Activated naive CD4-positive, alpha-beta T cell treated with anti-CD3 and anti-CD28 coated beads for 36 hours (primary cell): ENCODE data around the gene PCK2. TPM values are rescaled to one million over a fixed set of nuclear protein-coding genes. Genes with fewer than 3 reads are reported as not detected.
"Not testable (repeated sequence)": the region's sequence is repeated elsewhere in the genome, so short reads cannot be mapped to it uniquely, and the experiment has no call there.

ENCODE experiments used
- CTCF ChIA-PET: fragments of 350-600 bp; sonication (Branson Sonifier 250); formaldehyde crosslinking; loops from one replicate; lab custom pipeline; 2021; ENCODE audit warnings: antibody characterized with exemption; lab: Charles Lee
- DNase-seq: peaks from one replicate; pipeline ENCODE4 v3.0.0-alpha.2; 2020
- H3K27ac Mint-ChIP-seq: one replicate; pipeline ENCODE4 v1.8.0; 2021; ENCODE audit warnings: mild to moderate bottlenecking, mixed read lengths
- H3K27me3 Mint-ChIP-seq: one replicate; pipeline ENCODE4 v1.8.0; 2021; ENCODE audit warnings: low read depth, mixed read lengths
- H3K36me3 Mint-ChIP-seq: one replicate; pipeline ENCODE4 v1.8.0; 2021; ENCODE audit warnings: low read depth, mixed read lengths
- H3K4me1 Mint-ChIP-seq: one replicate; pipeline ENCODE4 v1.8.0; 2021; ENCODE audit warnings: low read depth, mixed read lengths
- H3K4me3 Mint-ChIP-seq: one replicate; pipeline ENCODE4 v1.8.0; 2021; ENCODE audit warnings: mild to moderate bottlenecking, moderate library complexity, mixed read lengths
- H3K9me3 Mint-ChIP-seq: one replicate; pipeline ENCODE4 v1.8.0; 2021; ENCODE audit warnings: mixed read lengths
- intact Hi-C: fragments of 100-400 bp; cut with micrococcal nuclease; formaldehyde crosslinking; loops from one replicate; pipeline ENCODE4 v1.15.1; 2023
- total RNA-seq, 2 experiments: library from RNA; stranded (reverse); gene quantifications; one replicate each; pipeline ENCODE4 v1.2.3, GENCODE V29; 2021

PCK2 gene
- 100 to 1,000 TPM; 117 TPM for total RNA-seq

GRCh38 chr14:24093901-24094840 is at the start of gene PCK2:
Gene PCK2 (plus strand): TSS chr14:24094311. CDS start chr14:24094406, 95 bp downstream.
- intact Hi-C loops = loop anchor here (1.0 to 5.0 kb wide), 11 partner anchors 15 to 773 kb away; partner anchors contain the start of genes CHMP4A, DCAF11, DHRS1 and DHRS4L2
- peaks cover 25% of the 10 kb centered on the region for H3K36me3 Mint-ChIP-seq
- H3K4me3 Mint-ChIP-seq = peak within 1 kb of the TSS; percentile 99
- H3K4me1 Mint-ChIP-seq = peaks cover 32% of the 10 kb centered on the region
- no peaks in the 10 kb centered on the region for H3K9me3 Mint-ChIP-seq
- peak; percentile 94 for DNase-seq
- no peaks in the 10 kb centered on the region for H3K27me3 Mint-ChIP-seq
- CTCF ChIA-PET = interaction anchor here (1.2 to 9.1 kb wide), 5 partner anchors 12 to 67 kb away, joined by 3 to 386 read pairs (median 76); partner anchors contain the start of genes CARMIL3 and IRF9
- peak within 1 kb of the TSS; percentile 98 for H3K27ac Mint-ChIP-seq

- H3K4me1 Mint-ChIP-seq = peaks cover 18% of the 10 kb centered on the region
- CTCF ChIA-PET, H3K27me3 Mint-ChIP-seq, H3K36me3 Mint-ChIP-seq, H3K9me3 Mint-ChIP-seq, intact Hi-C loops, H3K27ac Mint-ChIP-seq, DNase-seq, H3K4me3 Mint-ChIP-seq: not testable (repeated sequence)
Observed at GRCh38 chr14:24049002-24049401, 45.1 kb upstream of the PCK2 start.

- peak overlapping the region; percentile 65 for H3K4me3 Mint-ChIP-seq
- H3K4me1 Mint-ChIP-seq = peaks cover 18% of the 10 kb centered on the region
- not testable (repeated sequence) for H3K27me3 Mint-ChIP-seq, H3K9me3 Mint-ChIP-seq, DNase-seq, H3K36me3 Mint-ChIP-seq, H3K27ac Mint-ChIP-seq
- intact Hi-C loops = loop anchor here (5.0 kb wide), 1 partner anchor 392 kb away; the partner anchor contains the start of gene SDR39U1
- CTCF ChIA-PET = interaction anchor here (2.7 kb wide), 1 partner anchor 58 kb away, joined by 10 read pairs; no protein-coding TSS in a partner anchor
Observed at GRCh38 chr14:24050753-24051152, 43.4 kb upstream of the PCK2 start.

GRCh38 chr14:24051176-24051788 is 42.8 kb upstream of the PCK2 start:
- Mint-ChIP-seq H3K27me3 (peaks cover 2% of the 10 kb centered on the region), H3K4me1 (peaks cover 18% of the 10 kb centered on the region), H3K4me3 (peak overlapping the region; percentile 65), H3K27ac (no peak overlapping the region), H3K9me3 (no peaks in the 10 kb centered on the region), H3K36me3 (no peaks in the 10 kb centered on the region)
- CTCF ChIA-PET = interaction anchor here (0.7 to 12.0 kb wide), 5 partner anchors 13 to 57 kb away, joined by 3 to 386 read pairs (median 6); partner anchors contain the start of gene PCK2
- no peak for DNase-seq
- intact Hi-C loops = loop anchor here (5.0 kb wide), 1 partner anchor 391 kb away; the partner anchor contains the start of gene SDR39U1

GRCh38 chr14:24051789-24052655 is 42.1 kb upstream of the PCK2 start, which contains the start of gene CARMIL3:
Gene CARMIL3 (plus strand): TSS chr14:24052009. CDS start chr14:24052154, 145 bp downstream.
- Mint-ChIP-seq H3K27me3 (peaks cover 2% of the 10 kb centered on the region), H3K4me3 (peak within 1 kb of the TSS; percentile 65), H3K9me3 (no peaks in the 10 kb centered on the region), H3K27ac (peak within 1 kb of the TSS; percentile 28), H3K36me3 (no peaks in the 10 kb centered on the region), H3K4me1 (peaks cover 18% of the 10 kb centered on the region)
- CTCF ChIA-PET = interaction anchor here (0.7 to 12.0 kb wide), 5 partner anchors 14 to 57 kb away, joined by 3 to 386 read pairs (median 6); partner anchors contain the start of gene PCK2
- intact Hi-C loops = loop anchor here (1.0 to 5.0 kb wide), 2 partner anchors 38 to 390 kb away; partner anchors contain the start of gene SDR39U1
- DNase-seq = peak; percentile 60

- Mint-ChIP-seq H3K4me1 (peaks cover 18% of the 10 kb centered on the region), H3K27me3 (peaks cover 2% of the 10 kb centered on the region), H3K4me3 (peak overlapping the region; percentile 65), H3K9me3 (no peaks in the 10 kb centered on the region), H3K36me3 (no peaks in the 10 kb centered on the region), H3K27ac (peak overlapping the region; percentile 28)
- CTCF ChIA-PET = interaction anchor here (2.7 to 12.0 kb wide), 3 partner anchors 39 to 56 kb away, joined by 10 to 386 read pairs (median 237); partner anchors contain the start of gene PCK2
- intact Hi-C loops = loop anchor here (1.0 to 5.0 kb wide), 6 partner anchors 17 to 389 kb away; partner anchors contain the start of genes DHRS4L2, IRF9 and SDR39U1
- peak; percentile 75 for DNase-seq
Observed at GRCh38 chr14:24052656-24053547, 41.2 kb upstream of the PCK2 start.

GRCh38 chr14:24053548-24054323 is 40.4 kb upstream of the PCK2 start:
- DNase-seq = no peak
- peaks cover 2% of the 10 kb centered on the region for H3K27me3 Mint-ChIP-seq
- intact Hi-C loops = loop anchor here (1.0 to 5.0 kb wide), 5 partner anchors 17 to 389 kb away; partner anchors contain the start of genes DHRS4L2, IRF9 and SDR39U1
- peaks cover 19% of the 10 kb centered on the region for H3K4me1 Mint-ChIP-seq
- CTCF ChIA-PET = interaction anchor here (3.2 to 12.0 kb wide), 3 partner anchors 27 to 55 kb away, joined by 11 to 386 read pairs (median 237); partner anchors contain the start of gene PCK2
- no peaks in the 10 kb centered on the region for H3K36me3 Mint-ChIP-seq
- no peaks in the 10 kb centered on the region for H3K9me3 Mint-ChIP-seq
- no peak overlapping the region for H3K4me3 Mint-ChIP-seq
- no peak overlapping the region for H3K27ac Mint-ChIP-seq

- CTCF ChIA-PET = interaction anchor here (3.2 to 12.0 kb wide), 3 partner anchors 26 to 55 kb away, joined by 11 to 386 read pairs (median 237); partner anchors contain the start of gene PCK2
- Mint-ChIP-seq H3K27me3 (peaks cover 2% of the 10 kb centered on the region), H3K4me3 (no peak overlapping the region), H3K36me3 (no peaks in the 10 kb centered on the region), H3K4me1 (peaks cover 19% of the 10 kb centered on the region), H3K27ac (no peak overlapping the region), H3K9me3 (no peaks in the 10 kb centered on the region)
- intact Hi-C loops = loop anchor here (5.0 kb wide), 1 partner anchor 388 kb away; the partner anchor contains the start of gene SDR39U1
- no peak for DNase-seq
Observed at GRCh38 chr14:24054324-24054641, 39.8 kb upstream of the PCK2 start.

GRCh38 chr14:24054646-24055045 is 39.5 kb upstream of the PCK2 start:
- Mint-ChIP-seq H3K36me3 (no peaks in the 10 kb centered on the region), H3K4me3 (no peak overlapping the region), H3K27me3 (peaks cover 2% of the 10 kb centered on the region), H3K27ac (no peak overlapping the region), H3K4me1 (peaks cover 19% of the 10 kb centered on the region), H3K9me3 (no peaks in the 10 kb centered on the region)
- no peak for DNase-seq
- intact Hi-C loops = loop anchor here (5.0 kb wide), 1 partner anchor 388 kb away; the partner anchor contains the start of gene SDR39U1
- CTCF ChIA-PET = interaction anchor here (3.2 to 12.0 kb wide), 3 partner anchors 26 to 54 kb away, joined by 11 to 386 read pairs (median 237); partner anchors contain the start of gene PCK2
